GM19397 (cell line): Measurements from ENCODE around the gene A1BG.

Experiments
- ATAC-seq: cut with Tn5 transposase; IDR thresholded peaks from one replicate; pipeline ENCODE4 v1.9.1; 2021; ENCODE audit warnings: mild to moderate bottlenecking, moderate library complexity; ENCODE audit not compliant: unreplicated experiment

Gene A1BG, protein sequence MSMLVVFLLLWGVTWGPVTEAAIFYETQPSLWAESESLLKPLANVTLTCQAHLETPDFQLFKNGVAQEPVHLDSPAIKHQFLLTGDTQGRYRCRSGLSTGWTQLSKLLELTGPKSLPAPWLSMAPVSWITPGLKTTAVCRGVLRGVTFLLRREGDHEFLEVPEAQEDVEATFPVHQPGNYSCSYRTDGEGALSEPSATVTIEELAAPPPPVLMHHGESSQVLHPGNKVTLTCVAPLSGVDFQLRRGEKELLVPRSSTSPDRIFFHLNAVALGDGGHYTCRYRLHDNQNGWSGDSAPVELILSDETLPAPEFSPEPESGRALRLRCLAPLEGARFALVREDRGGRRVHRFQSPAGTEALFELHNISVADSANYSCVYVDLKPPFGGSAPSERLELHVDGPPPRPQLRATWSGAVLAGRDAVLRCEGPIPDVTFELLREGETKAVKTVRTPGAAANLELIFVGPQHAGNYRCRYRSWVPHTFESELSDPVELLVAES

DNA sequence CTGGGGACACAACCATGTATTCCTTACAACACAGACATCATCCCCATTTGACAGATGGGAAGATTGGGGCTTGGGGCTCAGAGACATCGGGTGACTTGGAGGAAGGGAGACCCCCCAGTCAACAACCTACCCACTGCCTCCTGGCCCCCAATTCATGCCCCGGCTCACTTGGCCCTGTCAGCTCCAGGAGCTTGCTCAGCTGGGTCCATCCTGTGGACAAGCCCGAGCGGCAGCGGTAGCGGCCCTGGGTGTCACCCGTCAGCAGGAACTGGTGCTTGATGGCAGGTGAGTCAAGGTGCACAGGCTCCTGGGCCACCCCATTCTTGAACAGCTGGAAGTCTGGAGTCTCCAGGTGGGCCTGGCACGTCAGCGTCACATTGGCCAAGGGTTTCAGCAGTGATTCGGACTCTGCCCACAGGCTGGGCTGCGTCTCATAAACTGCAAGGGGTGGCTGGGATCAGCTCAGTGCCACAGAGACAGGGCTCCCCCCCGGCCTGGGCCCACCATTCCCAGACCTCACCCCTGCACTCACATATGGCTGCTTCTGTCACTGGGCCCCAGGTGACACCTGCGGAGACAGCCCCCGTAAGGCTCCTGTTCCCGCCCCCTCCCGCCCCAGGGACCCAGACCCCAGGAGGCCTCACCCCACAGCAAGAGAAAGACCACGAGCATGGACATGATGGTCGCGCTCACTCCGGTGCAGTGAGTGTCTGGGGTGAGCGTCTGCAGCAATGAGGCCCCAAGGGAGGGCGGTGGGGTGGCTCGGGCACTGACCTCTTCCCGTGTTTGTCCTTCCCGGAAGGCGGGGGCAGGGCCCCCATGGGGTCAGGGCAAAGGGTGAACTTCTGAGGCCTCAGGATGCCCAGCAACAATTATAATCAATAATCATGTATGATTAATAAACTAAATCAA is at the start of gene A1BG:
TSS of gene A1BG (minus strand) at position 733 of the 912 bp plus-strand sequence. CDS start at position 678, 55 bp downstream.
- ATAC-seq, result no peak

DNA sequence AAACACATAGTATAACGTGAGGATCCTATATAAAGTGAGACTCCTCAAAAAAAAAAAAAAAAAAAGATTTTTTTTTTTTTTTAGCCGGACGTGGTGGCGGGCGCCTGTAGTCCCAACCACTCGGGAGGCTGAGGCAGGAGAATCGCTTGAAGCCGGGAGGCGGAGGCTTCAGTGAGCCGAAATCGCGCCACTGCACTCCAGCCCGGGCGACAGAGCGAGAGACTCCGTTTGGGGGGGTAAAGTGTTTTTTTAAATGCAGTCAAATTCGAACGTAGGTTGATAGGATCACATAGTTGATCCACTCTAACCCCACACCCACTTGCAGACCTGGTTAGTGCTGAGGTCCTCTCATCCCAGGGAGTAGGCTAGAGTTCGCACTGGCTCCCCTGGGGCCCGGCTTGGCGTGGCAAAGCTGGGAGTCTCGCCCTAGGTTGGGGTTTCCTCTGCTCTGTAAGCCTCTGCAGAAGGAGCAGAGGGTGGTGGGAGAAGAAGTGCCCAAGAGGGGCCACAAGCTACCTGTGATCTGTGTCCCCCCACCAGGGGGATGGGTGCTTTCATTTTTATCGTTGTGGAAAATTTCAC is 48.6 kb upstream of the A1BG start:
- ATAC-seq, result no peak

DNA sequence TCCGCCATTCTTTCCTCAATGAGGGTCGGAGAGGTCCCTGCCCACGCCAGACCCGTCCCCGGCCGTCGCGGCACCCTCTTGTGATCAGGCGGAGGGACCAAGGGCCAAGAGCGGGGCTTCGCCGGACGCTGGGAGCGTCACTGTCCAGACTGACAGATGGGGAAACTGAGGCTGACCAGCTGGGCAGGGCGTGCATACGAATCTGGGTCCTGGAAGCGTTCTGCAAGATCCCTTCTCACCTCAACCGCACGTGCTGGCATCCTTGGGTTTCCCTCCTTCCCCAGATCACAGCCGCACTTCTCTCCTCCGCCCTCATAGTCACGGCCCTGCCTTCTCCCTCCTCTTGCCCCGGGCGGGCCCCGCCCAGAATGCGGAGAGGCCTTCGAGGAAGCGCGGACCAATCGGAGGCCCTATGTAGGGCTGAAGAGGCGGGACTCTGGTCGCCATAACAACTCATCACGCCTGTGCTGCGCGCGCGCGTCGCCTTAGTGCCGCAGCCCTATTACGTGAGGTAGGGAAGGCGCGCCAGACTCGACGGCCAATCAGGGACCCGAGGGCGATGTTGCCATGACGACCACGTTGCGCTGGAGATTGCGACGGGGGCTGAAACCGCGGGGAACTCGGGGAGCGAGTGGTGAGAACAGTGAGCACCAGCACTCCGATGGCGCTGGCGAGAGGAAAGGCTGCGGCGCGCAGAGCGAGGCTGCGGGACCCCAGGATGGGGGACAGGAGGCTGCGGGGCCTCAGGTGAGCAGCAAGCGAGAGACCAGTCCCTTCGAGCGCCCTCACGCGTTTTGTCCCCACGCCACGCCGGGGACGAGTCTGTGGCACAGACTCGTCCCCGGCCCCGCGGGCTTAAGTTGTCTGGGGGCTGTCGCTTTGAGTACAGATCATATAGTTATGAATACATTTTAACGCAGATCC is 47.9 kb upstream of the A1BG start:
- peak; percentile 98 for ATAC-seq

DNA sequence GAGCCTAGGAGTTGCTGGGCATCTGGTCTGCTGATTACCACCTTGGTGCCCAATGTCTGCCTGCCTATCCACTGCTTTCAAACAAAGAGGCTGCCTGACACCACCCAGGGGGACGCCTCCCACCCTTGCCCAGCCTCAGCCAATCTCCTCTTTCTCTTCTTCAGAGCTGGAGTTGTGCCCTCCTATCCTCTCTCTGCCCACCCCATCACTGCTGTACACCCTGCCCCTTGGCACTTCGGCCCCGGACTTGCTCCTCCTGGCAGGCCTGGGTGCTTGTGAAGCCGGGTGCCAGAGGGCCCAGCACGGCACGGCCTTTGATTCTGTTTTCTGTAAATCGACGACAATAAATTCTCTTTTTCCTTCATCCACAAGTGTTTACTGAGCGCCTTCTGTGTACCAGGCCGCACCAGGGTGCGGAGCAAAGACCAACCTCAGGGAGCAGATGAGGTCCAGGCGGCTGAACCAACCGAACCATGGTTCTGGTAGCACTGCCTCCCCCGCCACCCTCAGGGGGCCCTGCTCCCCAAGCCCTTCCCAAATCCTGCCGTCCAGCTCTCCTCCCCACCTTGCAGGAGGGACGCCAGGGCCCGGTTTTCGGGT is 47.1 kb upstream of the A1BG start:
- no peak for ATAC-seq

DNA sequence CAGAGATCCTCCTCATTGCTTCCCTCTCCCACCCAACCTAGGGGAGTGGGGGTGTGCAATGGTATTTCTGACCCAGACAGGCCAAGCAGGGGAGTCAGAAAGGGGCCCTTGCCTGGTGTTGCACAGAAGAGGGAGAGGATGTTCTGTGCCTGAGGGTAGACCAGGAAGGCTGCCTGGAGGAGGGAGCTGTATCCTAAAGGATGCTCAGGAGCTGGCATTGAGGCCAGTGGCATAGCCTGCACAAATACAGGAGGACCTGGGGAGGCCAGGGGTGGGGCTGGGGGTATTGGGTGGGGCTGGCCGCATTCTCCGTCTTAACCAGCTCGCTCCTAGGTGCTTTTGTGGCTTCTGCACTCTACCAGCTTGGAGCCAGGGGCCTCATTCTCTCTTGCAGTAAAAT is 46.6 kb upstream of the A1BG start:
- no peak for ATAC-seq

DNA sequence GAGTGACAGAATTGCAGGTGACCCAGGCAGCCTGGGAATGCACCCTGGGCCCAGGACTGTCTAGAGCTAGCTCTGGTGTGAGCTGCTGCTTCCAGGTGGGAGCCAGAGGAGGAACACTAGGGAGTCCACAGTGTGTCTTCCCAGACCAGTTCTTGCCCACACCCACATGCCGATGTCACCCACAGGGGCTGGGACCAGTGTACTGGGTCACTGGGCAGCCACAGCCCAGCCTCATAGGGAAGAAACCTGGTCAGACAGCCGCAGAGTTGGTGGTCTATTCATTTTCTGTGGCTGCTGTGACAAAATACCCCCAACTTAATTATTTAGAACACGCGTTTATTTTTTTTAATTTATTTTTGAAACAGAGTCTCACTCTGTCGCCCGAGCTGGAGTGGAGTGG is 45.3 kb upstream of the A1BG start:
- ATAC-seq, result no peak

DNA sequence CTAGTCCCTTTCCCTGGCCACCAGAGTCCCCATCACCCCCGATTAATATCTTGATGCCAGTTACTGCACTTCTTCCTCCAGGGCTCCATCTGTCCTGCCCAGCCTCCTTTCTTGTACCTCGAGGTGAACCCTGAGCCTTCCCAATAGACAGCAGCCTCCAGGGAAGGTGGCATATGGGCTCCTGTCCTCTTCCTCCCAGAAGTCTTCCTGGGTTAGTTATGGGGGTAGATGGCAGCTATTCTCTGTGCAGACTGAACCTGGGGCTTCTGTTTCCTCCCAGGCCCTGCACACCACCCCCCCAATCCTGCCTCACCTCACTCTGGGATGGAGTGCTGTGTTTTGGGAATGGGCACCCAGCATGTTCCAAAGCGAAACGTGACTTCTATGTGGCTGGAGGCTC is 44.8 kb upstream of the A1BG start:
- no peak for ATAC-seq

DNA sequence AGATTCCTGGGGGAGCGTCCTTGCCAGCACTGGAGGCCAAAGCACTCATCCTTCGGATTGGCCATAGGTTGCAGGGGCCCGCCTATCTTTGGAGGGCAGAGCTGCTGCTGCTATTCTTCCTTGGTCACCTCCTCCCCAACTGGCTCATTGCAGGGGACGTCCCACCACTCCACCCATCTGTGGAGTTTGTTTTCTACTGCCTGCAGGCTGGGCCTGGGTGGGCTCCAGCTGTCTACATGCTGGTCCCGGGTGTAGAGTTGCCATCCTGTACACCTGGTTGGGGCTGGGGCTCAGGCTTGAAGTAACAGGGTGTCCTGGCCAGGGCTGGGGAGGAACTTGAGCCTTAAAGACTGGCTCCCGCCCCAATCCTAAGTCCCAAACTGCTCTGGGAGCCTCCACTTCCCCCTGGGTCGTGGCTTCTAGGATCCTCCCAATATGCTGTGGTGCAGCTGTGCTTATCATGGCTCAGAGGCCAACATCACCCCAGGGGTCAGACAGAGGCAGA is 44.3 kb upstream of the A1BG start:
- ATAC-seq, result no peak

DNA sequence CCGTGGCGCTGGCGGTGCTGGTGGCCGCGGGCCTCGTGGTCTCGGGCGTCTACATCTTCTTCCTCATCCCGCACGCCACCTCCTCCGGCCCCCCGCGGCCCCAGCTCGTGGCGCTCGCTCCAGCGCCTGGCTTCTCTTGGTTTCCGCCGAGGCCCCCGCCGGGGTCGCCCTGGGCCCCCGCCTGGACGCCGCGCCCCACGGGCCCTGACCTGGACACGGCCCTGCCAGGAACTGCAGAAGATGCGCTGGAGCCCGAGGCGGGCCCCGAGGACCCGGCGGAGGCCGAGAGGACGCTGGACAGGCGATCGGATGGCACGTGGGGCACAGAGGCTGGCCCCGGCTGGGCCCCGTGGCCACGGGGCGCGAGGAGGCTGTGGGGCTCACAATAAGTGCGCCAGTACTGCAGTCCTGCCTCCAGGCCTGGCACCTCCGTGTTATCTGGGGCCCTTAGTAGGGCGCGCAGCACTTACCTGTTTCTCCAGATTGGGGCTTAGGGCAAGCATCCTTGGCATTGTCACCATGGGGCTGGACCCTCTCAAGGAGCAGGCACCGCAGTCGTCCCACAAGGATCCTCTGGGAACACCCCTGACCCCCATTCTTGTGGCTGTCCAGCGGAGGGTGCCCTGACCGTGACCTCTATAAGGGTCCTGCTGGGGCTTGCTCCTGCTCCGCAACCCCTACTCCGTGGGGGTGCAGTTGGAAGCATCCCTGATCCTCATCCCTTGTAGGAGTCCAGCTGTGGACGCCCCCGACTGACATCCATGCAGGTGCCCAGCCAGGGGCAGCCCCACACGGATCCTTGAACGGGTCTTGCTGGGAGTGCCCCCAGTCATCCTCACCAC is 43.6 kb upstream of the A1BG start:
- ATAC-seq, result no peak

DNA sequence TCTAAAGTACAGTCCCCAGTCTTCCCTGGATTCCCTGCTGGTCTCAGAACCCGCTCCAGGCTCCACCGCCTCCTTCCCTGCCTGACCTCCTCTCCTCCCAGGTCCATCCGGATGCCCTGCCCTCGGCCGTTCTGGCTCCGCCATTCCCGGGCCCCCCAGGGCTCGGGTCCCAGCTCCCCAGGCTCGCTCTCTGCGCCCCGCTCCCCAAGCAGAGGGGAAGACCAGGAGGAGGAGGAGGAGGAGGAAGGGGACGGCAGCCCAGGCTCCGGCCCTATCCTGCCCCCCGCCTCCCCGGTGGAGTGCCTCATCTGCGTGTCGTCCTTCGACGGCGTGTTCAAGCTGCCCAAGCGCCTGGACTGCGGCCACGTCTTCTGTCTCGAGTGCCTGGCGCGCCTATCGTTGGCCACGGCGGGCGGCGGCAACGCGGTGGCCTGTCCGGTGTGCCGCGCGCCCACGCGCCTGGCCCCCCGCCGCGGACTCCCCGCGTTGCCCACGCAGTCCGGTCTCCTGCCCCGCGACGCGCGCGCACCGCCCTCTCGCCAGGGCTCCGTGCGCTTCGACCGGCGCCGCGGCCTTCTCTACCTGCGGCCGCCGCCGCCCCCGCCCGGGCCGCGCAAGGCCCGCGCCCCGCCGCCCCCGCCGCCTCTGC is 42.8 kb upstream of the A1BG start:
- no peak for ATAC-seq

DNA sequence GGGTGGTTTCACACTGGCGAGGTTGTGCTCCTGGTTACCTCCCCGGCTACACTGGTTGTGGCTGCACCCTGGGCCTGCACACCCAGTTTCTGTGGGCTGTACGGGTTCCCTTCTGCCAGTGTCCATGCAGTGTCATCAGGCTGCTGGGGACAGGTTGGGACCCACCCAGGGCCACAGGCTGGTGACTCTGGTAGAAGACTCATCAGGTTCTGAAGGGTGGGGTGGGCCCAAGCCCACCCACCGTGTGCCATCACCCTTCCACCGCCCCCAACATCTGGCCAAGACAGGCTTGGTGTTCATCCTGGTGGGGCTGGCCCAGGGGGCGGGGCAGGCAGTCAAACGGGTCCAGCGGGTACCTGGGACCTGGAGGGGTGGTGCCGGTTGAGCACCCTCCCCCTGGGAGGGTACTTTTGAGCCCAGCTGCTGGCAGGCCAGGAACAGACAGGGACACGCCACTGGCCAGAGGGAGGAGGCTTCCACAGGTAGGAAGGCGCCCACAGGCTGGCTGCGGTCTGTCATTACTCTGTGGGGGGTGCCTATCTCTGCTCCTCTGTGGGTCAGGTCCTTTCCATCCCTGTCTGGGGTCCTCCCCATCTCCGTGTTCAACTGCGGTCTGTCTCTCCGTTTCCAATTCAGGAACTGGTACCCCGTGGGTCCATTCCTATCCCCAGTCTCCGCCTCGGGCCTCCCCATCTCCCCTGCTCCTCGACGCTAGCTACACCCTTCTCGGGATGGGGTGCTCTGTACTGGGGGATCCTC is 42.1 kb upstream of the A1BG start, which contains the start of gene RNF225:
TSS of gene RNF225 (plus strand) at position 437 of the 759 bp plus-strand sequence. CDS start 434 bp downstream, outside the sequence.
- ATAC-seq, result no peak

DNA sequence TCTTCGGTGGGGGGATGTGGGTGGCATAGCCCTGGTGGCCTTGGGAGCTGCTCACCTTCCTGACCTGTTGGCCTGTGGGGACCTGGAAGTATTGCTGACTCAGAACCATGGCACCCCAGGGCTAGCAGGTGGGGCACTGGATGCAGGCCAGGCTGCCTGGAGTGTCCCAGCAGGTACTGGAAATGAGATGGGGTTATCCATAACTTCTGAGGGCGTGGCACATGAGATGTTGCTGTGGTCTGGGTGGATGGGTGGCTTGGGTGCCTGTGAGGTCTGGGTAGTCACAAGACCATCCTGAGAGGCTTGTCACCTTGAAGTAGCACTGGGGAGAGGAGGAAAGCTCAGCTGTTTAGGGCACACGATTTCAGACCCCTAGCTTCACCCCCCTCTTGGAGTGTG is 41.5 kb upstream of the A1BG start:
- no peak for ATAC-seq

DNA sequence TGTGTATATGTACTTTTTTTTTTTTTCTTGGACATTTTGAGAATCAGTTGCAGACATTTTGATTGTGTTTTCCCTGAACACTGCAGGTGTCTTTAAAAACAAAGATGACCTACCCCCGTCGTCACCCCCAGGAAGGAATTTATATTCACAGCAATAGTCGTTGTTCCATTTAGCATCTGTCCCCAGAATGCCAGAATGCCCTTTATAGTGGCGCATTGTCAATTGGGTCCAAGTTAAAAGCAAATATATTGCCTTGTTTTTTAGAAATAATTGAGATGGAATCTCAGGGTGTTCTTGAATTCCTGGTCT is 40.4 kb upstream of the A1BG start:
- no peak for ATAC-seq

DNA sequence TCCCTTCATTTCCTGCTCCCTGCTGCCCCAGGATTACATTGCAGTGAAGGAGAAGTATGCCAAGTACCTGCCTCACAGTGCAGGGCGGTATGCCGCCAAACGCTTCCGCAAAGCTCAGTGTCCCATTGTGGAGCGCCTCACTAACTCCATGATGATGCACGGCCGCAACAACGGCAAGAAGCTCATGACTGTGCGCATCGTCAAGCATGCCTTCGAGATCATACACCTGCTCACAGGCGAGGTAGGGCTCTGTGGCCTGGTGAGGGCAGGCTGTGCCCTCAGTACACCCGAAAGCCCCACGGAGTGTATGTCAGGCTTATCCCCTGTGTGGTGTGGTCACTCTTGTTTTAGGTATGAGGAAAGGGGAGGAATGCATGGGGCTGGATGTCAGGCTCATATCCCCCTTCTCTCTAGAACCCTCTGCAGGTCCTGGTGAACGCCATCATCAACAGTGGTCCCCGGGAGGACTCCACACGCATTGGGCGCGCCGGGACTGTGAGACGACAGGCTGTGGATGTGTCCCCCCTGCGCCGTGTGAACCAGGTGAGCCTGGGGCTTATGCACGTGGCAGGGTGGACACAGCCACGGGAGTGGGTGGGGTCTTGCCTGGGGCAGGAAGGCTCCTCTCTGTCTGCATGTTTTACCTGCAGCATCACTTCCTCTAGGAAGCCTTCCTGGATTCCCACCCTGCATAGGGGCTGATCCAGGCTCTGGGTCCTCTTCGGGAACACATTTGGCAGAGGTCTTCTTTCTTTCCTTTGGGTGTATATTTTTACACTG is 39.8 kb upstream of the A1BG start:
- no peak for ATAC-seq

DNA sequence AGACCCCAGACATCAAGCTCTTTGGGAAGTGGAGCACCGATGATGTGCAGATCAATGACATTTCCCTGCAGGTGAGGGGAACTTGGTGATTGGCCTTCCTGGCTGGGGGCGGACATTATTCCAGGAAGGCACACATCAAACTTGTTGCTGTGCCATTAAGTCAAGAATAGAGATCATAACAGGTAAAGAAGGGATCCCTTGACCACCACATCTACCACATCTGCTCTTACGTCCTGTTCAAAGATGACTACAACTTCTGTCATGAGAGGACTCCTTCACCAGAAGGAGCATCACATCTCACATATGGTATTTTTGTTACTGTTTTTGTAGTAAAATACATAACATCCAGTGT is 34.9 kb upstream of the A1BG start:
- no peak for ATAC-seq

DNA sequence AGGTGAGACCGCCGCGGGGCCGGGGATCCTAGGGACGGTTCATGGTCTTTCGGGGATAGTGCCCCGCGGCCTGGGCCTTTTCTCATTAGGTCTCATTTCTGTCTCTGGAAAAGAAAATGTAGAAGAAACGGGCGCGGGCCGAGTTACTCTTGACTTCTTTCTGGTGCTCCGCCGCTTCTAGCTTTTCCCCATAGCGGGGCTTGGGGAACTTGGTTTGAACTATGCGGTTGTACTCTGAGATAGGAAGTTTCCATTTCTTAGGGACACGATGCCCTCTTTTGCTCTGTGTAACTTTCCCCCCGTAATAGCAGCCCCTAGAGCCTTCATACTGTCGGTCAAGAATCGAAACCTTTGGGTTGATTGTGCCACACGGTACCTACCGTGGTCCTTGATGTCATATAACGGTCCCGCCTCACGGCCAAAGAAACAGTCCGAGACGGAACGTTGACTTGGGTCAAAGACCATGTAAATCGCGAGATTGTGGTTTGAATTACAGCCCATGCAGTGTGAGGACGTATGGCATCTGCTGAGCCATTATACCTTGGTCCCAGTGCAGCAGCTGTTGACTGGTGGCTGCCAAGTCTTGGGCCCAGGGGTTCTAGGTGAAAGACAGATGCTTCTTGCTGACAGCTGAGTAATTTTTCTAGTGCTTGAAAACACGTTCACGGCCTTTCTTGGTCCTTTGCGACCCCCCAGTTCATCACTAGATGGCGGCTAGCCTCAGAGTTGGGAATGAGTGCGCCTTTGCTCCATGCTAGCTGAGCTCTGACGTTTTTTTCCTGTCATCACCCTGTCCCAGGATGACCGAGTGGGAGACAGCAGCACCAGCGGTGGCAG is 34.3 kb upstream of the A1BG start:
- no peak for ATAC-seq
